Thyroid gland (tissue), 4 donors: ENCODE data around the gene FAXDC2. TPM values are rescaled to one million over a fixed set of nuclear protein-coding genes. Genes with fewer than 3 reads are reported as not detected.

ENCODE experiments used
- DNase-seq, 2 donors: peaks; one replicate each; pipeline ENCODE4 v3.0.0-alpha.2; 2019
- H3K27ac ChIP-seq, 3 donors: fragments of 200-600 bp; sonication (generic); 1 replicate in 2 of 3; 2 replicates in 1 of 3; pipeline ENCODE4 v1.5.1; 2016 to 2019; ENCODE audit warnings: mild to moderate bottlenecking in 1 of 3, moderate library complexity in 1 of 3
- H3K27me3 ChIP-seq: fragments of 200-600 bp; sonication (generic); one replicate; pipeline ENCODE4 v1.5.1; 2019
- H3K36me3 ChIP-seq, 2 donors: fragments of 200-600 bp; sonication (generic); one replicate each; pipeline ENCODE4 v1.5.1; 2016 to 2019
- H3K4me1 ChIP-seq, 2 donors: fragments of 200-600 bp; sonication (generic); one replicate each; pipeline ENCODE4 v1.5.1; 2017 to 2019
- H3K4me3 ChIP-seq, 3 donors: fragments of 200-600 bp; sonication (generic); replicated peaks in 1 of 3; 1 replicate in 2 of 3; 2 replicates in 1 of 3; pipeline ENCODE4 v1.5.1; 2016; ENCODE audit warnings: mild to moderate bottlenecking in 1 of 3
- H3K9me3 ChIP-seq: fragments of 200-600 bp; sonication (generic); one replicate; pipeline ENCODE4 v1.5.1; 2017
- CTCF ChIP-seq, 6 experiments: fragments of 200-600 bp in 3 of 6; fragments of 450-650 bp in 3 of 6; sonication (generic) in 3 of 6; IDR thresholded peaks; one replicate each; pipeline ENCODE4 v1.5.1; 2016 to 2019; ENCODE audit warnings: antibody characterized with exemption in 6 of 6, mild to moderate bottlenecking in 2 of 6, inconsistent platforms in 1 of 6, moderate library complexity in 1 of 6
- POLR2A ChIP-seq, 2 donors: fragments of 450-650 bp; IDR thresholded peaks; one replicate each; pipeline ENCODE4 v1.6.1; 2017; ENCODE audit warnings: antibody characterized with exemption in 2 of 2, mild to moderate bottlenecking in 2 of 2, moderate library complexity in 1 of 2
- WGBS, 2 donors: methylation state at CpG; one replicate each; pipeline ENCODE4 v1.1.5; 2017; 5-methylcytosine and 5-hydroxymethylcytosine counted together
- intact Hi-C: fragments of 100-400 bp; cut with DNase I; formaldehyde crosslinking; loops from one replicate; pipeline ENCODE4 v1.15.1; 2023
- total RNA-seq, 4 donors: library from RNA; depleted of rRNA; stranded (reverse); fragments of >200 nt; gene quantifications; one replicate each; pipeline ENCODE4 v1.2.3, GENCODE V29; 2016

FAXDC2 gene
- total RNA-seq, 4 donors from 2014 or later, result 47.0 to 148 (median 52.9) TPM

- Histone ChIP-seq H3K36me3 (peaks cover 40 to 56% of the 10 kb centered on the region in 2 donors), H3K9me3 (no peaks in the 10 kb centered on the region), H3K4me1 (no peaks in the 10 kb centered on the region), H3K27me3 (no peaks in the 10 kb centered on the region), H3K27ac (no peak overlapping the region), H3K4me3 (no peak overlapping the region)
- no peak for TF ChIP-seq POLR2A (IDR thresholded peaks at IDR 0.05)
- TF ChIP-seq CTCF (IDR thresholded peaks at IDR 0.05), result no peak
- intact Hi-C loops, result no loop called here
- DNase-seq, result no peak
These were observed 46.3 kb upstream of the FAXDC2 start for GRCh38 chr5:154896562-154897165.

GRCh38 chr5:154895606-154896561 is 45.5 kb upstream of the FAXDC2 start:
- no peak overlapping the region for H3K4me3 ChIP-seq

GRCh38 chr5:154893381-154893780 is 43.0 kb upstream of the FAXDC2 start:
- Histone ChIP-seq H3K9me3 (no peaks in the 10 kb centered on the region), H3K27me3 (no peaks in the 10 kb centered on the region), H3K27ac (no peak overlapping the region), H3K4me3 (no peak overlapping the region), H3K36me3 (peaks cover 48 to 69% of the 10 kb centered on the region in 2 donors), H3K4me1 (no peaks in the 10 kb centered on the region)
- 85 to 86% methylated on average over 5 of the region's 5 CpGs for WGBS, 2 donors
- intact Hi-C loops, result no loop called here
- no peak for DNase-seq
- TF ChIP-seq CTCF (IDR thresholded peaks at IDR 0.05) (no peak), POLR2A (IDR thresholded peaks at IDR 0.05) (no peak)

More at GRCh38 chr5:154895606-154896561, 45.5 kb upstream of the FAXDC2 start:
- DNase-seq, result no peak
- intact Hi-C loops, result no loop called here
- Histone ChIP-seq H3K4me1 (no peaks in the 10 kb centered on the region), H3K9me3 (no peaks in the 10 kb centered on the region), H3K27me3 (no peaks in the 10 kb centered on the region), H3K27ac (no peak overlapping the region), H3K36me3 (peaks cover 41 to 59% of the 10 kb centered on the region in 2 donors)
- TF ChIP-seq CTCF (IDR thresholded peaks at IDR 0.05) (no peak), POLR2A (IDR thresholded peaks at IDR 0.05) (no peak)
- 82 to 90% methylated on average over 14 of the region's 14 CpGs for WGBS, 2 donors

GRCh38 chr5:154892369-154892771 is 42.0 kb upstream of the FAXDC2 start:
- no peaks in the 10 kb centered on the region for H3K9me3 ChIP-seq
- no peak for TF ChIP-seq CTCF (IDR thresholded peaks at IDR 0.05)
- TF ChIP-seq POLR2A (IDR thresholded peaks at IDR 0.05), result no peak
- no peak for DNase-seq
- H3K4me1 ChIP-seq, result no peaks in the 10 kb centered on the region
- WGBS, 2 donors, result 84 to 92% methylated on average over 10 to 13 of the region's 13 CpGs
- H3K27ac ChIP-seq, result no peak overlapping the region
- intact Hi-C loops, result no loop called here
- H3K27me3 ChIP-seq, result no peaks in the 10 kb centered on the region
- H3K4me3 ChIP-seq, result no peak overlapping the region
- peaks cover 52 to 76% of the 10 kb centered on the region in 2 donors for H3K36me3 ChIP-seq

- H3K4me1 ChIP-seq, result no peaks in the 10 kb centered on the region
- no peaks in the 10 kb centered on the region for H3K27me3 ChIP-seq
- intact Hi-C loops, result no loop called here
- TF ChIP-seq POLR2A (IDR thresholded peaks at IDR 0.05) (no peak), CTCF (IDR thresholded peaks at IDR 0.05) (no peak)
- WGBS, 2 donors, result 92 to 97% methylated on average over 2 of the region's 2 CpGs
- no peak overlapping the region for H3K4me3 ChIP-seq
- H3K36me3 ChIP-seq, result peaks cover 36 to 40% of the 10 kb centered on the region in 2 donors
- no peaks in the 10 kb centered on the region for H3K9me3 ChIP-seq
- no peak overlapping the region for H3K27ac ChIP-seq
- no peak for DNase-seq
These were observed 35.0 kb upstream of the FAXDC2 start for GRCh38 chr5:154885439-154885838.
